Gastroesophageal sphincter (tissue), 3 donors: ENCODE results near the gene SPEM3.

Source experiments
- CTCF ChIP-seq, 4 experiments: fragments of 200-600 bp in 2 of 4; fragments of 450-650 bp in 2 of 4; sonication (generic) in 1 of 4; IDR thresholded peaks; one replicate each; pipeline ENCODE4 v1.5.1; 2017 to 2019; ENCODE audit warnings: antibody characterized with exemption in 4 of 4, mild to moderate bottlenecking in 2 of 4, moderate library complexity in 2 of 4
- EP300 ChIP-seq: sonication (generic); formaldehyde crosslinking; IDR thresholded peaks from one replicate; pipeline ENCODE4 v1.6.1; 2017; ENCODE audit warnings: antibody characterized with exemption, mild to moderate bottlenecking
- POLR2A ChIP-seq, 2 donors: fragments of 450-650 bp; IDR thresholded peaks; one replicate each; pipeline ENCODE4 v1.6.1; 2017; ENCODE audit warnings: antibody characterized with exemption in 2 of 2, mild to moderate bottlenecking in 2 of 2, moderate library complexity in 1 of 2
- POLR2AphosphoS5 ChIP-seq: sonication (generic); formaldehyde crosslinking; IDR thresholded peaks from one replicate; pipeline ENCODE4 v1.6.1; 2017; ENCODE audit warnings: antibody characterized with exemption

- TF ChIP-seq EP300 (no peak), POLR2A (IDR thresholded peaks at IDR 0.05) (no peak), CTCF (IDR thresholded peaks at IDR 0.05) (no peak), POLR2AphosphoS5 (no peak)
Observed at GRCh38 chr17:7384489-7385081, 44.1 kb upstream of the SPEM3 start.
